ENCODE measurements around the gene RNASEH2C.

DNA sequence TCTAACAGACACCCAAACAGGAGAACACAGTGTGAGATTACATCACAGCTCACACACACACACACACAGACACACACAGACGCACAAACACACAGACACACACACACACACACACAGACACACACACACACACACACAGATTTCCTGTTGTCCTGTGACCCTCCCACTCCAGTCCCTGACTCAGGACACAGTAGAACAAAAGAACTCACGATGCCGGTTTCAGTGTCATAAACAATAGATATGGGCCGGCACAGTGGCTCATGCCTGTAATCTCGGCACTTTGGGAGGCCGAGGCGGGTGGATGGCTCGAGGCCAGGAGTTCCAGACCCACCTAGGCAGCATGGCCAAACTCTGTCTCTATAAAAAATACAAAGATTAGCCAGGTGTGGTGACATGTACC lies 22.4 kb downstream of the RNASEH2C start:
- TF ChIP-seq CTCF (IDR thresholded peaks at IDR 0.05) (no peak), POLR2A (IDR thresholded peaks at IDR 0.05) (no peak)

Measured in ovary (tissue), 3 donors.